Pons (tissue), 1 donor: ENCODE measurements around the gene OLFM2.

ENCODE experiments used
- DNase-seq: peaks from one replicate; pipeline ENCODE4 v3.0.0-alpha.2; 2016; ENCODE audit warnings: low spot score

The OLFM2 gene

GRCh38 chr19:9906475-9907087 lies 29.7 kb downstream of the OLFM2 start:
- DNase-seq, result peak; percentile 23

DNA sequence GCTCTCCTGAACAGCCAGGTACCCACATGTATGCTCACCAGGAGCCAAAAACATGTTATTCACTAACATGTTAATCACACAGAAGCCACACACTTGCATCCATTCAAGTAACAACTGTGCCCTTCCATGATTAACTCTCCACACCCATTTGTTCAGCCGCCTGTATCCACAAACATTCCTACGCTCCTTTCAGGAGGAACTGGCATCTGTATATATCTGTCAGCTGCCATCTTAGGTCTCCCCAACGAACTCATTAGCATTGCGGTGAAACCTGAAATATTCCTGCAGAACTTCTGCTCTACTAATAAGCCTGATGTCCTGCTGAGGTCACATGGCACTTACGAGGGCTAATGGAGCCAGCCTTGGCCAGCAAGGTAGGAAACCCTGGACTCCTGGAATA lies 33.0 kb downstream of the OLFM2 start:
- no peak for DNase-seq

DNA sequence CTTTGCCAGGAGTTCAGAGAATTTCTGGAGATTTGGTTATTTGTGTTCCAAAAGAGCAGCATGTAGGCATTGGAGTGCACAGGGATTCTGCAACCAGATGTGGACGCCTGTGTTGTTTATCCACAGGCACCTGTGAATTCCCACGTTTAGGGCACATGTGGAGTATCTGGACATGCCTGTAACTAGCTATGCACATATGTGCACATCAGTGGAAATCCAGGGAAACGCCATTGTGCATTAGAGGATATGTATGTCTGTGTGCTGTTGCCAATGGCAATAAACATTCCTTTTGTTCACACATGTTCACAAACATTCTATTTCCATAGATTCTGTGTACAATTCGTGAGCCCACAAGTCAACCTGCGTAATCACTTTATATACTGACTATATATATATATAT lies 34.7 kb downstream of the OLFM2 start:
- DNase-seq, result no peak

DNA sequence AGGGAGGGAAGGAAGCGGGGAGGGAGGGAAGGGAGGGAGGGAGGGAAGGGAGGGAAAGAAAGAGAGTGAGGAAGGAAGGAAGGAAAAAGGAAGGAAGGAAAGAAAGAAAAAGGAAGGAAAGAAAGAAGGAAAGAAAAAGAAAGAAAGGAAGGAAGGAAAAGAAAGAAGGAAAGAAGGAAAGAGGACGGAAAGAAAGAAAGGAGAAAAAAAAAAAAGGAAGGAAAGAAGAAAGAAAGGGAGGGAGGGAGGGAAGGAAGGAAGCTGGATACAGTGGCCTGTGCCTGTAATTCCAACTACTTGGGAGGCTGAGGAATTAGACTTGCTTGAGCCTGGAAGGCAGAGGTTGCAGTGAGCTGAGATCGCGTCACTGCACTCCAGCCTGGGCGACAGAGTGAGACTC lies 35.3 kb downstream of the OLFM2 start:
- DNase-seq, result no peak

DNA sequence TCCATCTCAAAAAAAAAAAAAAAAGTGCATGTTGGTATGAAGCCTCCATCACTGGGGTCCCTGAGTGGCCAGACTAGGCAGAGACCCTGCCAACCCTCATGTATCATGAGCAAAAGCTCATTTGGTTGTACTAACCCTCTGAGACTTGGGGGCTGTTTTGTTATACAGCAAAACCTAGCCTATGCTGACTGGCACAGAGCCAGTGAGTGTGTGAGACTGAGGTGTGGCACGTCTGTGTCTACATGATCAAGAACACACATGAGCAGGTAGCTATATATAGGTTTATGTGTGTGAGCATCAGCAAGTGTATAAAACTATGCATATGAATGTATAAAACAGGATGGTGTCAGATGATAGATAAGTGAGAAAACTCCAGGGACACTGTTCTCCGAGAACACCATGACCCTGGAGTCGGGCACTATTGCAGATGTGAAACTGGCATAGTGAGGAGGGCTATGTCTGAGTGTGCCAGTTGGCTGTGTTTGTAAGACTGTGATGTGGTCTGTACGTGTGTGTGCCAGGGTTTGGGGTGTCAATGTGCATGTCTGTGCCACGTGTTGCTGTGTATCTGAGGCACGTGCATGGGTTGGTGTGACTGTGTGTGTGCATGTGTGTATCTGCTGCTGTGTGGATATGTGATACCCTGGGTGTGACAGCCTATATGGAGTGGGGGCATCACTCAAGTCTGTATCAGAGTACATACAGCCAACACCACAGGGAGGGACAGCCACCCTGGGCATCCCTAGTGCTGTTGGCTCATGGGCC lies 44.5 kb downstream of the OLFM2 start:
- DNase-seq, result no peak

DNA sequence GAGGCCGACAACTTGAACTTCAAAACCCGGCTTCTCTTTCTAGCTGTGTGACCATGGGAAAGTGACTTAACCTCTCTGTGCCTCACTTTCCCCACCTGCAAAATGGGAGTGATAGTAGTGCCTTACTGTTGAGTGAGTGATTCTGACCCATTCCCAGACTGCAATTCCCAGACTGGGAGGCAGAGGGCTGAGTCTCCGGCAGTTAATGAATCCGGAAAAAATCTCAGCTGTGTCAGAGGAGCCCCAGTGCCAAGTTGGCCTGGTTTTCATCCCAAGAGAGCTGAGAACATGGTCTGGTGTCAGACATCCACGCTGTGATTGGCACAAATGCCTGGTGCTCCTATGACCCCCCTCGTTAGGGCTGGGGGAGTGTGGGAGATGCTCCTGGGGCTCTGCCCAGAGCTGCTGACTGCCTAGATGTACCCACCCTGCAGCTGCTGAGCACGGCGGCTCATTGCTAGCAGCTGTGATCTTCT lies 51.2 kb downstream of the OLFM2 start:
- peak; percentile 61 for DNase-seq

GRCh38 chr19:9883764-9884163 lies 52.6 kb downstream of the OLFM2 start:
- no peak for DNase-seq

DNA sequence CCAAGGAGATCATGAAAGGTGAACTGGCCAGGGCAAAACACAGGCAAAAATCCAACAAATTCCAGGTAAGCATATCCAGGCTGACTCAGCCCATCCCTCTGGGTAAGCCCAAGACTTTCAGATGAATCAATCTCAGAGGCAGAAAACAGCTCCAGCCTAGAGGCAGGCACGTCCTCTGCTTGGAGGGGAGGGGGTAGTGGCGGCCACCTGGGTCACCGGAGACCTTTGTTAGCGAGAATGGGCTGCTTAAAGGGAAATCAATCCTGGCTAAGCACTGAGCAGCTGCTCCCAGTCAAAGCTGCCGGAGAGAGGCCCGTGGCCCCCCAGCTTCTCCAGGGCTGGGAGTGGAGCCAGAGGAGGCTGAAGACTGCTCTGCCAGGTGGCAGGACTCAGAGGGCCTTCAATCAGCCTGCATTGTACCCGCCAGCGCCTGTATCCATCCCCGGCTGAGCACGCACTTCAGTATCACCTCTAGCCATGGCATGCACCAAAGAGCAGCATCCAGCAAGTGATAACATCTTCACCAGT lies 53.0 kb downstream of the OLFM2 start:
- DNase-seq, result peak; percentile 15

DNA sequence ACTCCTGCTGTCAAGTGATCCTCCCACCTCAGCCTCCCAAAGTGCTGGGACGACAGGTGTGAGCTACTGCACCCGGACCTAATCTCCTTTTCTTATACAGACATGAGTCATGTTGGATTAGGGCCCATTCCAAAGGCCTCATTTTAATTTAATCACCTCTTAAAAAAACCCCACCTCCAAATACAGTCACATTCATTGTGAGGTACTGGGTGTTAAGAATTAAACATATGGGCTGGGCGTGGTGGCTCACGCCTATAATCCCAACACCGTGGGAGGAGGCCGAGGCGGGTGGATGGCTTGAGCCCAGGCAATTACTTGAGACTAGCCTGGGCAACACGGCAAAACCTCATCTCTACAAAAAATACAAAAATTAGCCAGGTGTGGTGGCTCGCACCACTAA lies 54.6 kb downstream of the OLFM2 start:
- DNase-seq, result no peak

DNA sequence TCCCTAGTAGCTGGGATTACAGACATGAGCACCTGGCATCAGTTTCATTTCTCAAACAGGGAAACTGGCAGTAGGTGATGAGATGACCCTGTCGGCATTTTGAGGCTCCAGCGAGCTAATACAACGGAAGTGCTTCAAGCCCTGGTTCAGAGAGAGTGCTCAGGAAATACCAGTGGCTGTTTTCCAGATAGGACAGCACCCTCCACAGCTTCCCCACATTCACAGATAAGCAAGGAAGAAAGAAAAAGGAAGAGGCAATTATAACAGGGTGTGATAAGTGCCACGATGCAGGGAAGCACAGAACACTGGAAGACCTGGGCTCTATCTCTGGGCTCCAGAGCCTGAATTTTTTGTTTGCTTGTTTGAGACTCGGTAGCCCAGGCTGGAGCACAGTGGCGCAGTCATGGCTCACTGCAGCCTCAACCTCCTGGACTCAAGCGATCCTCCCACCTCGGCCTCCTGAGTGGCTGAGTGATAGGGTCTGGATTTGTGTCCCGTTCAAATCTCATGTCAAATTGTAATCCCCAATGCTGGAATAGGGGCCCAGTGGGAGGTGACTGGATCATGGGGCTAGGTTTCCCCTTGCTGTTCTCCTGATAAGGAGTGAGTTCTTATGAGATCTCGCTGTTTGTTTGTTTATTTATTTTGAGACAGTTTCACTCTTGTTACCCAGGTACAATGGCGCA lies 57.7 kb downstream of the OLFM2 start:
- no peak for DNase-seq

DNA sequence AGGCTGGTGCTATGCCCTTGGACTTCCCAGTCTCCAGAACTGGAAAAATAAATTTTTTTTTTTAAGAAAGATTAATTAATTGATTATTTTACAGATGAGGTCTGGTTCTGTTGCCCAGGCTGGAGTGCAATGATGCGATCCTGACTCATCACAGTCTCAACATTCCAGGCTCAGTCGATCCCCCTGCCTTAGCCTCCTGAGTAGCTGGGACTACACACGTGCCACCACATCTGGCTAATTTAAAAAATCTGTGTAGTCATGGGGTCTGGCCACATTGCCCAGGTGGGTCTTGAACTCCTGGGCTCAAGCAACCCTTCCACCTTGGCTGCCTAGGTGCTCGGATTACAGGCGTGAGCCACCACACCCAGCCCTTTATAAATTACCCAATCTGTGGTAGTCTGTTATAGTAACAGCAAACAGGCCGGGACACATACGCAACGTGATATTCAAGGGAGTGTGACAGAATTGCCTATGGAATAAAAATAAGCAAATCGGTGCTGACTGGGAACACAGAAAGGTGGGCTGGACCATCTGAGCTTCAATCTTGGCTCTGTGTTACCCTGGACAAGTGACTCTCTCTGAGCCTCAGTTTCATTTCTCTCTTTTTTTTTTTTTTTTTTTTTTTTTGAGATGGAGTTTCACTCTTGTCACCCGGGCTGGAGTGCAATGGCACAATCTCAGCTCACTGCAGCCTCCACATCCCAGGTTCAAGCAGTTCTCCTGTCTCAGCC lies 58.4 kb downstream of the OLFM2 start:
- DNase-seq, result no peak

DNA sequence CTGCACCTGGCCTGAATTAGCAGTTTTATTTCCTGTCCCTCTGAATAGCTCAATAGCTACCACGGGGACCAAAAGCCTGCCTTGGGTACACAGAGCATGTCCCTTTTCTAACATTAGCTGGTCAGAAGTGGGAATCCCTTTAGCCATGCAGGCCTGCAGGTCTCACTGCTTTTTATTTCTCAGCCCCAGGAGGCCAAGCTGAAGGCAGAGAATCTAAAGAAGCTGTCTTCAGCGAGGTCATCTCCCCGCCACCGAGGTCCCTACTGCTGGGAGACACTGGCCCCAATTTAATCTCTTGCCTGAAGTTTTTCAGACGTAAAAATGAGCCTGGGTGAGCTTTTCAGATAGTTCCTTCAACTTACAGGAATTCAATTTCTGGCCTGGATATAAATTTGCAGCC lies 60.5 kb downstream of the OLFM2 start:
- DNase-seq, result no peak

- no peak for DNase-seq
These were observed 61.2 kb downstream of the OLFM2 start for GRCh38 chr19:9875031-9875627.

DNA sequence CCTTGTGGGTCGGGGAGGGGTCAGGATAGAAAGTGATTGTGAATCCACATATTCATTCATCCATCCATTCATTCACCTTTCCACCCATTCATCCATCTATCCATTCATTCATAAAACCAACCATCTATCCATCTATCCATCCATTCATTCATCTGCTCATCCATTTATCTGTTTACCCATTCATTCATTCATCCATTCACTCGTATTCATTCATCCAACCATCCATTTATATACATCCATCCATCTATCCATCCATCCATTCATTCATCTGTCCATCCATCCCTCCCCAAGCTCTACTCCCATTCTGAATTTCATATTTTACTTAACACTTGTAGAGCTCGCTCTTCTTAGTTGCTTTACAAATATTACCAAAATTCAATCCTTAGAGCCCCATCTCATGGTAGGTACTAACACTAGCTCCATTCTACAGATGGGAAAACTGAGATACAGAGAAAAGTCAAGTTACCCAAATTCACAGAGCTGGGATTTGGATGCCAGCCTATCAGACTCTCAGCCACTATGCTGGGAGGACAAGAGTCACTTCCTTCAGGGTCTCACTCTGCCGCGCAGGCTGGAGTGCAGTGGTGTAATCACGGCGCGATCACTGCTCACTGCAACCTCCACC lies 63.6 kb downstream of the OLFM2 start:
- no peak for DNase-seq

- DNase-seq, result no peak
These were observed 64.5 kb downstream of the OLFM2 start for GRCh38 chr19:9871626-9872338.

- DNase-seq, result peak; percentile 22
These were observed 67.2 kb downstream of the OLFM2 start for GRCh38 chr19:9868983-9869617.

DNA sequence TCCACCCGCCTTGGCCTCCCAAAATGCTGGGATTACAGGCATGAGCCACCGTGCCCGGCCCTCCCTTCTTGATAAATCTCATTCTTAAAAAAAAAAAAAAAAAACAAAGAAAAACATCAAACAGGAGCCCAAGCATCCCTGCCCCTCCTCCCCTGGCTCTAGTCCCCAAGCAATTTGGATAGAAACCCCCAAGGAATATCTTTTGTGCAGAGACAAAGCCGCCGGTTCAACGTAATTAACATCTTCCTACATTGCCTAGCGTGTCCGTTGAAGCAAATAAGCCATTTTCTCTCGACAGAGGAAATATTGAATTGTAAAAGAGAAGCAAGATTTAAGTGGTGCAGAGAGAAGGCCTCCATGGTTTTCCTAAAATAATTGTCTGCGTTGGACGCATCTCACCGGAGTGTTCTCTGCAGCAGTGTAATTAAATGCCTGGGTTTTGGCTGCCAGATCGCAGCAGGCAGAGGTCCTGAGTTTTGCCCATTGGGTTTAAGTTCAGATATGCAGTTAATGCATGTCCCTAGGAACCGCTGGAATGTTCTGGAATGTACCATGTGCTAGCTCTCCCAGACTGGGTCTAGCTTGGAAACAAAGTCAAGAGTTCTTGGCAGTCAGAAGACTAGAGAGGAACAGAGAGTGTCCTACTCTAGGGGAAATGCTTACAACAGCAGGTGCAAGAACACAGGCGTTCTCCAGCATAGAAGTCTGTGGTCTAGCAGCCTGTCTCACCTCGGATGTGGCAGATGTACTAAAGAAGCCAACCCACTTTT lies 70.4 kb downstream of the OLFM2 start:
- peak; percentile 28 for DNase-seq

DNA sequence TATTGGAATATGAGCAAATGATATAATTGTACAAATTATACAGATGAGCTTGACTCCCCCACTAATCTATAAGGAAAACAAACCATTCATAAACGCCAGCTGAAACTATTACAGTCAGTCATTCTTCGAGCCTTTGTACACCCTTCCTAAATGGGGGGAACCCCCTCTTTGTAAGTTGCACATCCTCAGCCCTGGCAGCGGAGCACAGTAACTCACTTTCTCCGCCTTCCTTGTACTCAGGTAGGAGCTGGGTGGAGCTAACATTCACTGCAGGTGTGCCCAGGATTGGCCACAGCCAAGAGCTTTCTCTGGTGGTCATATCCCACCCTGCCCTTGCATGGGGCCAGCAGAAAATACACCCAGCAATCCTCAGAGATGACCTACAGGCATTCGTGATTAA lies 72.6 kb downstream of the OLFM2 start:
- DNase-seq, result no peak

DNA sequence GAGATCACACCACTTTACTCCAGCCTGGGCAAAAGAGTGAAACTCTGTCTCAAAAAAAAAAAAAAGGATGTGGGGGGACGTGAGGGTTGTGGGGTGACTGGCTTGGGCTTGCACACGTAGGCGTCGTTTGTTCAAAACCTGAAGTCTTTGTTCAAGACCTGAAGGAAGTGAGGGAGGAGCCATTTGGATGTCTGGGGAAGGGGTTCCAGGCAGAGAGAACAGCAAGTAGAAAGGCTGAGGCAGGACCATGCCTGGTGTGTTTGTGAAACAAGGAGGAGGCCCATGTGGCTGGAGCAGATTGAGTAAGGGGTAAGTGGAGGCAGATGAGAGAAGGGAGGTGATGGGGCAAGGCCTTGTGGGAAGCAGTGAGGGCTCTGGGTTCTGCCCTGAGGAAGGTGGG lies 73.4 kb downstream of the OLFM2 start:
- no peak for DNase-seq
